ENCODE data around the gene ELFN2.
"Not testable (repeated sequence)": the region's sequence is repeated elsewhere in the genome, so short reads cannot be mapped to it uniquely, and the experiment has no call there.

Gene ELFN2

GRCh38 chr22:37427135-37427710 lies at the start of gene ELFN2:
Gene ELFN2 (minus strand): TSS chr22:37427479. CDS start chr22:37375534, 51,945 bp downstream.
- DNase-seq: no peak

GRCh38 chr22:37476389-37477329 lies 49.4 kb upstream of the ELFN2 start:
- no peak for DNase-seq

GRCh38 chr22:37474447-37475090 lies 47.3 kb upstream of the ELFN2 start:
- no peak for DNase-seq

- DNase-seq: no peak
These were observed 46.2 kb upstream of the ELFN2 start for GRCh38 chr22:37473437-37473946.

- DNase-seq: peak; percentile 43
These were observed 45.2 kb upstream of the ELFN2 start for GRCh38 chr22:37472418-37473006.

GRCh38 chr22:37471727-37472417 lies 44.6 kb upstream of the ELFN2 start:
- no peak for DNase-seq

GRCh38 chr22:37470087-37470445 lies 42.8 kb upstream of the ELFN2 start:
- no peak for DNase-seq

- DNase-seq: no peak
These were observed 42.3 kb upstream of the ELFN2 start for GRCh38 chr22:37469416-37470086.

GRCh38 chr22:37468201-37468695 lies 41.0 kb upstream of the ELFN2 start:
- DNase-seq: not testable (repeated sequence)

- DNase-seq: no peak
These were observed 40.2 kb upstream of the ELFN2 start for GRCh38 chr22:37467391-37467955.

GRCh38 chr22:37464181-37464580 lies 36.9 kb upstream of the ELFN2 start:
- no peak for DNase-seq

GRCh38 chr22:37462983-37463382 lies 35.7 kb upstream of the ELFN2 start:
- no peak for DNase-seq

GRCh38 chr22:37462436-37462835 lies 35.2 kb upstream of the ELFN2 start:
- DNase-seq: no peak

- no peak for DNase-seq
These were observed 34.7 kb upstream of the ELFN2 start for GRCh38 chr22:37461961-37462360.

- no peak for DNase-seq
These were observed 33.4 kb upstream of the ELFN2 start for GRCh38 chr22:37460684-37461083.

GRCh38 chr22:37459206-37459605 lies 31.9 kb upstream of the ELFN2 start:
- no peak for DNase-seq

GRCh38 chr22:37457093-37457893 lies 30.0 kb upstream of the ELFN2 start:
- peak; percentile 84 for DNase-seq

- DNase-seq: no peak
These were observed 29.1 kb upstream of the ELFN2 start for GRCh38 chr22:37456346-37456745.

- no peak for DNase-seq
These were observed 28.6 kb upstream of the ELFN2 start for GRCh38 chr22:37455896-37456295.

- DNase-seq: no peak
These were observed 27.8 kb upstream of the ELFN2 start for GRCh38 chr22:37454857-37455686.

Data from activated naive CD4-positive, alpha-beta T cell treated with anti-CD3 and anti-CD28 coated beads, Interleukin-2, amount 50 U/mL, for 16 hours (primary cell).